Activated gamma-delta T cell (primary cell): ENCODE measurements around the gene GALNT11.
"Not testable (repeated sequence)": the region's sequence is repeated elsewhere in the genome, so short reads cannot be mapped to it uniquely, and the experiment has no call there.

Experiments used
- DNase-seq: peaks from one replicate; lab custom pipeline; 2025; lab: John Stamatoyannopoulos, UW
- total RNA-seq, 2 donors: gene quantifications; one replicate each; lab custom pipeline; 2026; lab: John Stamatoyannopoulos, UW

Gene GALNT11
- 85.0 to 109 reads per million in 2 donors for total RNA-seq

- peak; percentile 88 for DNase-seq
These were observed at the start of gene GALNT11 for GRCh38 chr7:152025077-152025936. Gene GALNT11 (plus strand): TSS chr7:152025674. CDS start chr7:152094228, 68,554 bp downstream.

- DNase-seq: no peak
These were observed 46.9 kb upstream of the GALNT11 start for GRCh38 chr7:151978616-151979015.

- no peak for DNase-seq
These were observed 44.3 kb upstream of the GALNT11 start for GRCh38 chr7:151981223-151981622.

- DNase-seq: no peak
These were observed 42.7 kb upstream of the GALNT11 start for GRCh38 chr7:151982806-151983205.

GRCh38 chr7:151984612-151985011 lies 40.9 kb upstream of the GALNT11 start:
- DNase-seq: no peak

- DNase-seq: no peak
These were observed 37.5 kb upstream of the GALNT11 start for GRCh38 chr7:151987748-151988529.

- no peak for DNase-seq
These were observed 33.1 kb upstream of the GALNT11 start for GRCh38 chr7:151992375-151992774.

- DNase-seq: no peak
These were observed 31.3 kb upstream of the GALNT11 start for GRCh38 chr7:151993977-151994676.

GRCh38 chr7:151999424-152000090 lies 25.9 kb upstream of the GALNT11 start:
- DNase-seq: no peak

- DNase-seq: no peak
These were observed 25.3 kb upstream of the GALNT11 start for GRCh38 chr7:152000191-152000590.

- DNase-seq: no peak
These were observed 19.1 kb upstream of the GALNT11 start for GRCh38 chr7:152006336-152006735.

- no peak for DNase-seq
These were observed 13.6 kb upstream of the GALNT11 start for GRCh38 chr7:152011860-152012259.

- no peak for DNase-seq
These were observed 12.2 kb upstream of the GALNT11 start for GRCh38 chr7:152013230-152013629.

GRCh38 chr7:152013974-152014373 lies 11.5 kb upstream of the GALNT11 start:
- DNase-seq: no peak

- DNase-seq: no peak
These were observed 10.8 kb upstream of the GALNT11 start for GRCh38 chr7:152014722-152015121.

- DNase-seq: no peak
These were observed 9.9 kb upstream of the GALNT11 start for GRCh38 chr7:152015600-152015999.

- no peak for DNase-seq
These were observed 8.5 kb upstream of the GALNT11 start for GRCh38 chr7:152016947-152017346.

- not testable (repeated sequence) for DNase-seq
These were observed 7.8 kb upstream of the GALNT11 start for GRCh38 chr7:152017683-152018082.

- not testable (repeated sequence) for DNase-seq
These were observed 3.7 kb upstream of the GALNT11 start for GRCh38 chr7:152021740-152022139.

- DNase-seq: no peak
These were observed 740 bp downstream of the GALNT11 start for GRCh38 chr7:152025937-152026890.
